Measurements from ENCODE around the gene RPAIN. TPM values are rescaled to one million over a fixed set of nuclear protein-coding genes. Genes with fewer than 3 reads are reported as not detected.

The RPAIN gene
- total and polyA plus RNA-seq, 2 donors (not counting 3 experiments of a cell fraction or from before 2014, with no cell fraction given): 39.3 to 55.9 TPM

DNA sequence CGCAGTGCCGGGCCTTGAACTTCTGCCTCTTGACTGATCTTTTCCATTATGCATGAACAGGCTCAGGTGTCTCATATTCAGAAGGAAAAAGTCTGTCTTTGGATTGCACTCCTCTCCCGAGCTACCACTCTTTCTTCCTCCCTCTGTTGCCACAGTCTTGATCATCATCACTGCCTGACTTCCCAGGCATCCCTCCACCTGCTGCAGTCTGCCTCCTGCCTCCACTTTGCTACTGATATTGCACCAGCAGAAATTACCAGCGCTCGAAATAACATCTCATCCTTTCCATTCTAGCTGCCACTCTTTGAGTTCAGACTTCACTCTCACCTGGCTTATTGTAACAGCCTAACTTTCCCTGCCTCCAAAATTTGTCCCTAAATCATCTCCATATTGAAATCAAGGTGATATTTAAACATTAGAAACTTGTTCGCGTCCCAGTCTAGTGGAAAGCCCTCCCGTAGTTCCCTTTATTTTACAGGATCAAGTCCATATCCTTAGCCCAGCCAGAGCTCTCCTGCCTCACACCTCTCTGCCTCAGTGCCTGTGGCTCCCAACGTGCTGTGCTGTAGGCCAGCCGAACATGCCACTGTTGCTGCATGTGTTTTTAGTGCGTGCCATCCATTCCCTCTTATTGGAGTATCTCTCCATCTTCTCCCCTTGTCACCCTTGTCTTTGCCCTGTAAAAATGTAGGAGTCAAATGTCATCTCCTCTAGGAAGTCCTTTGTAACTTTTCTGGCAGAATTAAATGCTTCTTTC, 40.5 kb upstream of the RPAIN start:
- no peaks in the 10 kb centered on the region for H3K27me3 ChIP-seq (ENCODE audit: control insufficient read depth in 2 of 2, insufficient read depth in 2 of 2, low read length in 2 of 2)
- H3K4me2 ChIP-seq (ENCODE audit: insufficient read depth, low read length): no peak overlapping the region
- no peak overlapping the region for H3K27ac ChIP-seq (ENCODE audit: insufficient read depth, low read depth, low read length)
- no peaks in the 10 kb centered on the region for H4K20me1 ChIP-seq (replicated peaks; ENCODE audit: control insufficient read depth, extremely low read depth, insufficient read depth, low read length)
- no TSS peak for BruUV-seq (replicated peaks)
- no peaks in the 10 kb centered on the region for H3K4me1 ChIP-seq (ENCODE audit: control insufficient read depth, extremely low read depth, insufficient read depth, low read length)
- DNase-seq (ENCODE audit: low read depth, low spot score): no peak
- dilution Hi-C loops (cut with MboI; ENCODE audit: extremely low pct_ligation_motif_present, low sequenced_read_pairs): no loop called here
- intact Hi-C loops (cut with micrococcal nuclease): no loop called here
- no peaks in the 10 kb centered on the region for H3K9me3 ChIP-seq (replicated peaks; ENCODE audit: control insufficient read depth, insufficient read depth, low read length)
- FAIRE-seq: no peak
- H3K4me3 ChIP-seq (replicated peaks in 1 of 3; ENCODE audit: insufficient read depth in 1 of 3, low read depth in 1 of 3, low read length in 3 of 3): no peak overlapping the region
- CTCF ChIA-PET: interaction anchor here (1.6 to 2.0 kb wide), 2 partner anchors 11 to 60 kb away, joined by 5 to 7 read pairs; partner anchors contain the start of gene C1QBP
- no peak overlapping the region for H3K9ac ChIP-seq (replicated peaks; ENCODE audit: extremely low read depth, insufficient read depth, low read length)
- peaks cover 13 to 41% of the 10 kb centered on the region in 2 experiments for H3K36me3 ChIP-seq (ENCODE audit: control insufficient read depth in 2 of 2, extremely low read depth in 1 of 2, insufficient read depth in 2 of 2, low read length in 2 of 2)
- H3K9me1 ChIP-seq (replicated peaks; ENCODE audit: control insufficient read depth, extremely low read depth, insufficient read depth, low read length): no peaks in the 10 kb centered on the region
- H3K79me2 ChIP-seq (ENCODE audit: control insufficient read depth, insufficient read depth, low read length): no peaks in the 10 kb centered on the region
- POLR2A ChIA-PET: no interaction called here
- TF ChIP-seq GATA2 (IDR thresholded peaks at IDR 0.05; ENCODE audit: insufficient read depth, insufficient read length, low read depth, low read length) (no peak), POLR2AphosphoS5 (IDR thresholded peaks at IDR 0.05; ENCODE audit: insufficient read depth, low read depth, low read length) (no peak), JUN (IDR thresholded peaks at IDR 0.05; ENCODE audit: borderline replicate concordance, insufficient read depth, insufficient read length, low read depth) (no peak), EZH2 (IDR thresholded peaks at IDR 0.05; ENCODE audit: borderline replicate concordance, low read depth, low read length, severe bottlenecking) (no peak), POLR2A (IDR thresholded peaks at IDR 0.05; ENCODE audit: low read depth, low read length) (no peak), FOS (IDR thresholded peaks at IDR 0.05; ENCODE audit: borderline replicate concordance, insufficient read depth, low read length) (no peak), MYC (IDR thresholded peaks at IDR 0.05; ENCODE audit: low read depth, low read length) (no peak)
- TF ChIP-seq, protein P1, sequence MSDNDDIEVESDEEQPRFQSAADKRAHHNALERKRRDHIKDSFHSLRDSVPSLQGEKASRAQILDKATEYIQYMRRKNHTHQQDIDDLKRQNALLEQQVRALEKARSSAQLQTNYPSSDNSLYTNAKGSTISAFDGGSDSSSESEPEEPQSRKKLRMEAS (IDR thresholded peaks at IDR 0.05; ENCODE audit: insufficient read depth, insufficient read length): no peak
- TF ChIP-seq, protein P2, sequence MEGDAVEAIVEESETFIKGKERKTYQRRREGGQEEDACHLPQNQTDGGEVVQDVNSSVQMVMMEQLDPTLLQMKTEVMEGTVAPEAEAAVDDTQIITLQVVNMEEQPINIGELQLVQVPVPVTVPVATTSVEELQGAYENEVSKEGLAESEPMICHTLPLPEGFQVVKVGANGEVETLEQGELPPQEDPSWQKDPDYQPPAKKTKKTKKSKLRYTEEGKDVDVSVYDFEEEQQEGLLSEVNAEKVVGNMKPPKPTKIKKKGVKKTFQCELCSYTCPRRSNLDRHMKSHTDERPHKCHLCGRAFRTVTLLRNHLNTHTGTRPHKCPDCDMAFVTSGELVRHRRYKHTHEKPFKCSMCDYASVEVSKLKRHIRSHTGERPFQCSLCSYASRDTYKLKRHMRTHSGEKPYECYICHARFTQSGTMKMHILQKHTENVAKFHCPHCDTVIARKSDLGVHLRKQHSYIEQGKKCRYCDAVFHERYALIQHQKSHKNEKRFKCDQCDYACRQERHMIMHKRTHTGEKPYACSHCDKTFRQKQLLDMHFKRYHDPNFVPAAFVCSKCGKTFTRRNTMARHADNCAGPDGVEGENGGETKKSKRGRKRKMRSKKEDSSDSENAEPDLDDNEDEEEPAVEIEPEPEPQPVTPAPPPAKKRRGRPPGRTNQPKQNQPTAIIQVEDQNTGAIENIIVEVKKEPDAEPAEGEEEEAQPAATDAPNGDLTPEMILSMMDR (IDR thresholded peaks at IDR 0.05; ENCODE audit: extremely low read depth in 1 of 2, insufficient read depth in 1 of 2, low read depth in 1 of 2, low read length in 2 of 2): no peak
- no peak overlapping the region for H2AFZ ChIP-seq (ENCODE audit: low read depth, low read length)
